K562 (cell line): ENCODE results near the gene SLC22A12. TPM values are rescaled to one million over a fixed set of nuclear protein-coding genes. Genes with fewer than 3 reads are reported as not detected.

Experiments
- CHD2 ChIP-seq: IDR thresholded peaks from 2 replicates; pipeline ENCODE4 v1.6.1; 2011; ENCODE audit warnings: low read depth, low read length
- CREM ChIP-seq: IDR thresholded peaks from 2 replicates; pipeline ENCODE4 v1.6.1; 2014; ENCODE audit warnings: antibody characterized with exemption, low read depth
- DPF2 ChIP-seq: fragments of 450-650 bp; IDR thresholded peaks from 2 replicates; pipeline ENCODE4 v1.6.1; 2016
- E2F3 ChIP-seq: fragments of 250-450 bp; sonication (Bioruptor Pico); IDR thresholded peaks from 2 replicates; pipeline ENCODE4 v1.4.0; 2020; ENCODE audit warnings: mild to moderate bottlenecking
- ELK1 ChIP-seq: sonication (generic); formaldehyde crosslinking; IDR thresholded peaks from 2 replicates; pipeline ENCODE4 v1.8.1; 2022; ENCODE audit warnings: missing genetic modification reagents
- FOSL1 ChIP-seq: fragments of 200-800 bp; sonication (Bioruptor generic); conservative IDR thresholded peaks from 2 replicates; pipeline ENCODE4 v1.6.1; 2016; ENCODE audit warnings: missing genetic modification characterization, missing compliant biosample characterization
- KDM4B ChIP-seq, 2 experiments: fragments of 450-650 bp in 1 of 2; sonication (generic) in 1 of 2; IDR thresholded peaks; 2 replicates each; pipeline ENCODE4 v1.6.1; 2016 to 2017; ENCODE audit warnings: borderline replicate concordance in 2 of 2, antibody characterized with exemption in 1 of 2, low read depth in 1 of 2, mild to moderate bottlenecking in 1 of 2
- KLF10 ChIP-seq: fragments of 250-450 bp; sonication (Bioruptor Pico); IDR thresholded peaks from 2 replicates; pipeline ENCODE4 v1.6.1; 2021; ENCODE audit warnings: matching md5 sums
- RFX7 ChIP-seq: fragments of 250-450 bp; sonication (Bioruptor Pico); IDR thresholded peaks from 2 replicates; pipeline ENCODE4 v1.5.1; 2021; ENCODE audit warnings: mild to moderate bottlenecking
- RNF219 ChIP-seq: fragments of 250-450 bp; sonication (Bioruptor Pico); IDR thresholded peaks from 2 replicates; pipeline ENCODE4 v1.5.0; 2022; ENCODE audit warnings: mild to moderate bottlenecking
- ZBTB49 ChIP-seq: sonication (generic); formaldehyde crosslinking; IDR thresholded peaks from 2 replicates; pipeline ENCODE4 v1.8.0; 2022; ENCODE audit warnings: missing genetic modification reagents, mild to moderate bottlenecking, borderline replicate concordance
- ZNF174 ChIP-seq: fragments of 250-450 bp; sonication (Bioruptor Pico); IDR thresholded peaks from 2 replicates; pipeline ENCODE4 v1.4.0; 2020; ENCODE audit warnings: mild to moderate bottlenecking
- ZNF197 ChIP-seq: fragments of 200-800 bp; sonication (Bioruptor generic); IDR thresholded peaks from 2 replicates; pipeline ENCODE4 v1.6.1; 2016; ENCODE audit warnings: low read depth, missing genetic modification characterization, missing compliant biosample characterization
- polyA plus RNA-seq, 8 experiments: library from polyadenylated mRNA; depleted of rRNA in 4 of 8; stranded (reverse) in 5 of 8; unstranded in 3 of 8; fragments of >200 nt; fragmentation: Nextera tagmentation in 2 of 8; fragmentation: Illumina TruSeq in 1 of 8; extraction: Ambion mirVana in 2 of 8; extraction: Trizol in 1 of 8; gene quantifications; 2 replicates each; pipeline versions ENCODE4 v1.2.1 to v1.2.3, GENCODE V29; 2011 to 2014; ENCODE audit warnings: inconsistent platforms in 1 of 8, missing spikeins in 1 of 8
- total RNA-seq, 7 experiments: library from RNA; depleted of rRNA in 6 of 7; stranded (reverse); fragments of >200 nt in 6 of 7; fragmentation: Illumina TruSeq in 2 of 7; extraction: Trizol in 2 of 7; gene quantifications; 2 replicates each; pipeline versions ENCODE4 v1.2.1 to v1.2.3, GENCODE V29; 2011 to 2021; ENCODE audit warnings: low replicate concordance in 1 of 7

Gene SLC22A12
- total and polyA plus RNA-seq, 9 of the 15 experiments (the other 6 are each of a cell fraction or from before 2014, with no cell fraction given): not detected

DNA sequence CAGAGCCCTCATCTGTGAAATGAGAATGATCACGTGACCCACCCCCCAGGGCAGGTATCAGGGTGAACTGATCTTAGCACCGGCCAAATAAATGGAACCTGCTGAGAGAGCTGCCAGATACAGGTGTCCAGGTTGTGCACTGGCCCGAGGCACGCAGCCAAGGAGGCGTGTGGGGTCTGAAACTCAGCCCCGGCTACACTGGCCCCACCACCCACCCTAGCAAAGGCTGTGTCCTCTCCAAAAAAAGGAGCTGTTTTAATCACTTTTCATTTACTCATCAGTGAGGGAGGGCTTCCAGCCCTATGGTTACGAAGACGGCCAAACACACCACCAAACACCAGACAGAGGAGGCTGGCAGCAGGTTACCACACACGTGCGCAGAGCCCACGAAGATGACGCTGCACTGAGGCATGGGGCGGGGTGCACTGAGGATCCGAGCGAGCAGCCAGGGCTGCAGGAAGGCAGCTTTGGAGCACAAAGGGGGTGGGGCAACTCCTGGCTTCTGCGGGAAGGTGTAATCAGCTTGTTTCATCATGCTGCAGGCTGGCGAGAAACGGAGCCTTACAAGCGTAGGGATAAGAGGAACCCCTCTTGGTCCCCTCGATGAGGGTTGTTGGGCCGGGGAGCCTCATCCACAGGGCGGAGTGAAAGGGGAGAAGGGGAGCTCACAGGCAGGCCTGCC is 19.5 kb upstream of the SLC22A12 start (continued):
- TF ChIP-seq ELK1 (no peak), ZBTB49 (CRISPR knock-in tag) (no peak), KLF10 (no peak), DPF2 (peak; percentile 25; the same call in 1 of the 2 replicates), ZNF197 (CRISPR knock-in tag) (no peak), RNF219 (CRISPR knock-in tag) (no peak), ZNF174 (no peak), E2F3 (no peak), KDM4B (IDR thresholded peaks at IDR 0.05; ENCODE audit: borderline replicate concordance in 2 of 2, low read depth in 1 of 2) (no peak), CREM (peak; percentile 68), CHD2 (no peak), RFX7 (CRISPR knock-in tag) (no peak), FOSL1 (tag) (peak; percentile 42; the same call in 1 of the 2 replicates)
